Measurements from ENCODE around the gene VSX2.

Gene VSX2

DNA sequence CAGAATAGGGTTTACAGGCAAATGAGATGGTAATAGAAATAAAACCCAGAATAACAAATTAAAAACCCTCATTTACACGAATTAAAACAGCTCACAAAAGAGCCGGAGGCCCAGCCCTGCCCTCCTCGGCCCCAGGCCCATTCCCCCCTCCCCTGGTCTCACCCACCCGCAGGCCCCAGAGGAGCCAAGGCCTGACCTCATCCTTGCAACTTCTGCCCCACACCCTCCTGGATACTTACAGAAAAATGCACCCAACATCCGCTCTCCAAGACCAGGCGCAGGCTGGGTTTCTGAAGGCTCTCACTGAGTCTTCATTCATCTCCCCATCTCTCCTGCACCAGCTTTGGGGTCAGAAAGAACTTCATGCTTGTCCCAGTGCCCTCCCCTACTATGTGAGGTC, 16.2 kb upstream of the VSX2 start:
- DNase-seq = no peak

DNA sequence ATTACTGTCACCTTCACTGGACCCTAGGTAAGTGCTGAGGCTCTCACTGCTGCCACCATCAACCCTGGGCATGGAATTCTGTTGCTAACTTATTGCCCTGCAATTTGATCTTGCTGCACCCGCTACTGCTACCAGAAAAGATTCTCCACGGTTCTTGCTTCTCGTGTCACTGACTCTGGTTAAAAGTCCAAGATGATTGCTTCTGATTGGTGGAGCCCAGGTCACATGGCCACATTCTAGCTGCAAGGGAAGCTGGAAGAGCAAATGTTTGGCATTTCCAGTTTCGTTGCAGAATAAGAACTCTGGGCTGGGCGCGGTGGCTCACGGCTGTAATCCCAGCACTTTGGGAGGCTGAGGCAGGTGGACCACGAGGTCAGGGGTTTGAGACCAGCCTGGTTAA, 7.5 kb upstream of the VSX2 start:
- DNase-seq = no peak

DNA sequence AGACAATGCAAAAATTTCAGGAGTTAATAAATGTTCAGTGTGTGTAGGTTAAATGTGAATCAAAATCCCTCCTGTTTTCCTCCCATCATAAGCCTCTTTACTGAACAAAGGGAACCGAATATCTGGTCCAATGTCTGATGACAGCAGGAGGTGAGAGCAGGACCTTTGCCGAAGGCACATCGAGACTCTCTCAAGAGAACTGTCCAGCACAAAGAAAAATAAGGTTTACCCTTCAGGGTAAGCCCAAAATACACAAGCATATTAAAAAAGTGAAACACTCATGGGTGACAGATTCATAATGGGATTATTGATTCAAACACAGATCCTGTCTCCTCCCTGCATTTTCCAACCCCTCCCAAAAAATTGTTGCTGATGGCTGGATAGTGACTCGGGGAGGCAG, 4.2 kb upstream of the VSX2 start:
- no peak for DNase-seq

- no peak for DNase-seq
Measured at GRCh38 chr14:74237441-74237840, 1.8 kb upstream of the VSX2 start.

DNA sequence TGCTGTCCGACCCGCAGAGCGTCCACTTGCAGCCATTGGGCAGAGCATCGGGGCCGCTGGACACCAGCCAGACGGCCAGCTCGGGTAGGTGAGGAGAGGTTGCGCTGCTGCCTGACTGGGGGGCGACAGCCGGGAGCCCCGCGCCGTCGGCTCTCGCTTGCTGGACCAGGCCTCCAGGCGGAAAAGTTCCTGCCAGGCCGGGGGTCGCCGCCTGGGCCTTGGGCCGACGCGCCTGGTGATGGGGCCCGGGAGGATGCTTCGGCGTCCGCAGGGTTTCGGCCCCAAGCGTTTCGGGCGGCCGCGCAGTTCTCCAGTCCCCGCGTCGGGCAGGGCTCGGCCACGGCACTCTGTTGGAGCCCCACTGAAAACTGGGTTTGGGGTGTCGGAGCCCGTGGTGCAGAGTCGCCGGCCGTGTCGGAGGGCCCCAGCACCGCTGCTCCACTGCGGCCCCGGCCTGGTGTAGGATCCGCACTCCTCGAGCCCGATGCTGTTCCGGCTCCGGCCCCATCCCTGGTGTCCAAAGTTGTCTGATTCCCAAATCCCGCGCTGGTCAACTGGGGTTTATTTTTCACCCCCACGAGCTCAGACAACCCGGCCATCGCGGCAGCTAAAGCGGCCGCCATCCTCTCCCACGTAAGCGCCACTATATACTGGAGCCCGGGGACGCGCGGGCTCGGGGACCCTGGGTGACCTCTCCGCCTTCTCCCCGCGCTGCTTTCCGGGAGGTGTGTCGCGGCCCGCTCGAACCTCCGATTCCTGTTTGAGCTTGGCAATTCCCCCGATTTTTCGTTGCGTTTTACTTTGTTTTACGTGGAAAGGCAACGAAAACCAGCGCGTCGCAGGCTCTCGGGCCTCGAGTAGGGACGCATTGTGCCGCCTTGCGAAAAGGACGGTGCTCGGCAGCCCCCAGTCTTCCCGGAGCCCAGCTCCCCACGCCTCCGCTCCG, 872 bp downstream of the VSX2 start:
- DNase-seq = peak; percentile 9

GRCh38 chr14:74240794-74241651, 1.8 kb downstream of the VSX2 start:
- DNase-seq = no peak

DNA sequence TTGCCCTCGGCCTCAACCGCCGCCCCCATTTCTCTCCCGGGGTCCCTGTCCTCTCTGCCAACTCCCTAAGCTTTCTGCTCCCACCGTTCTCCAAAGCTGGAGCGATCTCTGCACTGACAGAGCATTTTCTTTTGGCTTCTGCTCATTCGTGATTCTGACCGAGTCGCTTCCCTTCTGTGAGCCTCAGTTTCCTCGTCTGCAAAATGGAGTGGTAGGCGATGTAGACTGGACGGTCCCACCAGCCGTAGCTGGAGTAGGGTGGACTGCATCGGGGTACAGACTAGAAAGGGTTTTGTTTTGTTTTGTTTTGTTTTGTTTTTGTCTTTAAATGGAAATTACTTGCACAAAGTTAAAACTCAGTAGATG, 2.4 kb downstream of the VSX2 start:
- DNase-seq = no peak

GRCh38 chr14:74242021-74242779, 3.0 kb downstream of the VSX2 start:
- no peak for DNase-seq

DNA sequence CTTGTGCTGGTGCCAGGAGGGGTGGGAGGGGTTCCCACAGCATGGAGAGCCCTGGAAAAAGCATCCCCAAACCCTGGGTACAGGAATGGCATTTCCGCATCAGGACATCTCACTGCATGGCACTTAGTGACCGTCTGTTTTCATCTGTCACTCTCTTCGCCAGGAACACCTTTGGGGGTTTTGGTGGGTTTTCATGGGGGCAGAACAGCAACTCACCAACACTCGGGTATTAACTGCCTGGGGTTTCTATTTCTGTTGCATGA, 3.5 kb downstream of the VSX2 start:
- DNase-seq = no peak

DNA sequence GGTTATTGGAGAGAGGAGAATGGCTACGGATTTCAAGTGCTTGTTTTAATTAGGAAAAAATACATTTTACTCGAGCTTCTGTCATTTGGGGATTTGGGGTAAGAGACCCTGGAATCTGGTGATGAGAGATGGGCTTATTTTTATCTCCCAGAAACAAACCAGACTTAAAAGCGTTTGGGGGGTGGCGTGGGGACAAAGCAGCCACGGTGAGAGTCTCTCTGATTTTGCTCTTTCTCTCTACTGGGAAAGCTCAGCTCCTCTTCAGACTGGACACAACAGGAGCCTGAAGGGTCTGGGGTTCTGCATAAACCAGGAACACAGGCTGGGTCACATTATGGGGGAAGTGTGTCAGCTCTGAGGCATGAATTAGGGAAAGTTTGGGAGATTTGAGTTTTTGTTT, 3.8 kb downstream of the VSX2 start:
- DNase-seq = no peak

GRCh38 chr14:74244115-74244514, 4.9 kb downstream of the VSX2 start:
- no peak for DNase-seq

DNA sequence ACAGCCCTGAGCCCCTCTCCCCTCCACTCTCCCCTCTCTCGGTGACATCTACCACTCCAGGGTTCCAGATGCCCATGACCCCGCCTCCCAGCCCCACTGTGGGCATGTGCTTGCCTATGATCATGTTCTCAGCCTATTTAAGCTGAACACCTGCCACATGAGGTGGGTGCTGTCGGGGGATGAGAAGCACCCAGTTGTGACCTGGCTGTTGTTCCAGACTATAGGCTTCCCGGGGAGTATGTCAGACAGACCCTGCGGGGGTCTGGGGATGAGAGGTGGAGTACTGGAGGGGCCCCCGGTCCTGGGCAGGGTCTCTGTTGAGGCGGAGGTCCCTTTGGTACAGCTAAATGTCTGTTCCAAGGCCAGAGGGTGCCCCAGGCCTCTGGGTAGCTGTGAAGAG, 6.0 kb downstream of the VSX2 start:
- peak; percentile 7 for DNase-seq

DNA sequence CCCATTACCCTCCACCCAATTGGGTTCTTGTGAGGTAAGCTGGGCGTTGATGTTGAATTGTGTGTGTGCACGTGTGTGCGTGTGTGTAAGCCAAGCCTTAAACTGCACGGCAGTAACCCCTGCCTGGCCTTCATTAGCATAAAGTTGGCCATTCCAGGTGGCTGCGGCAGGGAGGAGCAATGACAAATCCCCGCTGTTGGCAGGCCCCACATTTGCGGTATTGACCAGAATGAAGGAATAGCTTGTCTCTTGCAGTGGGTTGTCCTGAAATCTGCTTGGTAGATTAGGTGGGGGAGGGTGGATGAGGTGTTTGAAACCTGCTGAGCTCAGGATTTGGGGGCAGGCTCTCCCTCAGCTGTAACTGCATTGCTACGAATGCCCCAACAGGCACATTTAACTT, 7.3 kb downstream of the VSX2 start:
- DNase-seq = no peak

DNA sequence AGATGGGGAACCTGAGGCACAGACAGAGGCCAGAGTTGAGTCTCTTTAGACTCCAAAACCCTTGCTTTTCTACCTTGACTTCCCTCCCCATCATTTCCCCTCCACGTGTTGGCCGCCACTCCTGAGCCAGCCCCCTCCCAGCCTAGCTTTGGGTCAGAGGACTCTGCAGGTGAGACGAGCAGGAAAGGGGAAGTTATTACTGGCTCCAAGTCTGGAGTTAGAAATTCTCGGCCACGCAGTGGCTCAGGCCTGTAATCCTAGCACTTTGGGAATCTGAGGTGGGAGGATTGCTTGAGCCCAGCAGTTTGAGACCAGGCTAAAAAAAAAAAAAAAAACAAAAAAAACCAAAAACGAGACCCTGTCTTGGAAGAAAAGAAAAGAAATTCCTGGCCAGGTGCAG, 8.8 kb downstream of the VSX2 start:
- no peak for DNase-seq

- DNase-seq = no peak
Measured at GRCh38 chr14:74249433-74250375, 10.5 kb downstream of the VSX2 start.

DNA sequence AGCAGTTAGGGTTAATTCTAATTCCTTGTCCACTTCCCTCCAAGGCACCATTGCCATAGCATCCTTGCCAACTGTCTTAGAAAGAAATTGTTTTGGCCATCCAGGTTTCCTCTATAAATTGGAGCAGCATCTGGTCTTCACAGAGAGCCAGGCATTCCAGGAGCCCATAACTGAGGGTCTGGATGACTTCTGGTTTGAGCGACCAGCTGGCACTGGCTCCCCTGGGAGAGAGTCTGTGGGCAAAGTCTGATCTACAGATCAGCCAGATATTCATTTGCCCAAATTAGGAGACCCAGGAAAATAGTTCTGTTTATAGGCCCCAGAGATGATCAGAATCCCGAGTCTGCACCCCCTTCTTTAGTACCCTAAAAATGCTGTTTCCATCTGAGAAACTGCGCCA, 16.0 kb downstream of the VSX2 start:
- DNase-seq = no peak

DNA sequence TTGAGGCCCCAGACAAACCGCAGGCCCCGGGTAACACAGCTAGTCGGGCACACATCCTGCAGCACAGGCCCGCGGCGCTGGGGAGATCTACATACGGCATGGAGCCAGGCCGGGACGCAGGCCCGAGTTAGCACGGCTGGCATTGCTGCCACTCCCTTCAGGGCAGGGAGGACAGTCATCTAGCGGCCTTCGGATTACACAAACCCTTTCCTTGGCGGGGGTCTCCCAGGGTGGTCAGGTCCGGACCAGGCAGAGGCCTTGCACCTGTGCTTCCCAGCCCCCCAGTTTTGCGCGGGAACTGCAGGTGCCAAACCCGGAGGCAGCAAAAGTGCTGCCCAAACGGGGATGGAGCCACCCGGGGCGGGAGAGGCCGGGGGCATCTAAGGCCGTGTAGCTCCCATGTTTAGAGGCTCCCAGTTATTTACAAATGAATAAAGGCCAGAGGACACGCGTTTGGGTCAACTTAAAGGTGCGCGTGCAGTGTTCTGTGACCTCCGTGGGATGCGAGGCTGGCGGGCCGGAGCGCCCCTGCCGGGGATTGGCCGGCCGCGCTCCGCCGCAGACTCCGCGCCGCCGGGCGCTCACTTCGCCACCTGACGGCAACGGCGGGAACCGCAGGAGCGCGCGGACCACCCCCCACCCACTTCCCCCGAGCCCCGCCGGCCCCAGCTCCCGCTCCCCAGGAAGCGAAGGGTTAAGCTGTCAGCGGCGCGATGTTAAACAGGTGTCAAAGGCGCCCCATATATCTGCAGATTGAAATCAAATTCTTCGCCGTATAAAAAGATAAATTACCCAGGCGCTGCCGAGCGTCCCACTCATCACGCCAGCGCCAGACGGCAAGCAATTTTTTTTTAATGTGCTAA, 18.1 kb downstream of the VSX2 start:
- DNase-seq = peak; percentile 74

DNA sequence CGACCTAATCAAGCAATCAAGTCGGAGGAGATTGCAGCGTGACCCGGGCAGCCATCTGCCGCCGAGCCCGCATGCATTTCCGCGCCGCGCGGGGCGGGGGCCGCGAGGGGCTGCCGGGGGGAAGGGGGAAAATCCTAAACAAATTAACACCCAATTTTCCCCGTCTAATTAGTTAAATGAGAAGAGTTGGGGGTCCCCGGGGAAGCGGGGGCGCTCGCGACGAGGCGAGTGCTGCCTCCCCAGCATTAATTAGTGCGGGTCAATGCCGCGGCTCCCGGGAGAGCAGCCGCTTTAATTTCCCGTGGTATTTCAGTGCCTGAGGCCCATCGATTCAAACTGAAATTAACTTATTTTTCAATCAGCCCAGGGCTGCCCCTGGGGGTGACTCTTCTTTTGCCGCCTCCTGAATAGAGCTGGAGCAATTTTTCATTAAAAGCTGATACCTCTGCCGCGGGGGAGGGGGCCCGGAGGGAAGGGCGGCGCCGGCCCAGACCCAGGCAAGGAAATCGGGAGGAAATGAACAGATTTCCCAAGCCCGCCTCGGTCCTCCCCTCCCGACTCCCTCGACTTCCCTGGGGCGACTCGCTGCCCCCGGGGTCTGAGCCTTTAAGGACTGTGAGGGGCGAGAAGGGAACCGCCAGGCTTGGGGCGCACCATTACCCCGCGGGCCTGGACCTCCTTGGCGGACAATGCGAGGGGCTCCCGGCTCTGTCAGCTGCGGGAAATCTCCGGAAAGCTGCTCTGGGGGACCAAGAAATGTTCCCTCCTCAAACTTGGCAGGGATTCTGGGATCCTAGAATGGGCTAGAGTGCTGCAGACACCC, 18.9 kb downstream of the VSX2 start:
- no peak for DNase-seq

DNA sequence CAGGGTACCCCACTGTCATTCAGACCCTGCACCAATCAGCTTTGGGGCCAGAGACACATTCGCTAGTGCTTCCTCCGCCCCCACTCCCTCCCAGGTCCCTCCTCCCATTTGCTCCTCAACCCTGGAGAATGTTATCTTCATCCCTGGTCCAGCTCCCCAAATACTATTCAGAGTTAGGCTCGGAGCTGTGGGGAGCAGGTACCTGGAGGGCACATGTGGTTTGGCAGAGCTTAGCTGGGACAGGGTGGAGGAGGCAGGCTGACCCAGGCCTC, 19.5 kb downstream of the VSX2 start:
- no peak for DNase-seq

DNA sequence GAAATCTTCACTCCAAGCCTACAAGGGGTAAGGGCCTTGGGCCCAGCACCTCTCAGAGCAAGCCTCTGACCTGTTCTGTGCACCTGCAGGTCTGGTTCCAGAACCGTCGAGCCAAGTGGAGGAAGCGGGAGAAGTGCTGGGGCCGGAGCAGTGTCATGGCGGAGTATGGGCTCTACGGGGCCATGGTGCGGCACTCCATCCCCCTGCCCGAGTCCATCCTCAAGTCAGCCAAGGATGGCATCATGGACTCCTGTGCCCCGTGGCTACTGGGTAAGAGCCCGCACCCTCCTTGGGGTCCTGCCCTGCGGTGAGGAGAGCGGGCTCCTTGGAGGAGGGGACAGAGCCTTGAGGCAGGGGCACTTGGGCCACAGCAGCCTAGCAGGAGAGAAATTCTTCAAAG, 20.3 kb downstream of the VSX2 start:
- DNase-seq = no peak

All from NCI-H1105 treated with DMSO at 0.1 percent for 48 hours (cell line).